LNCaP clone FGC (cell line): ENCODE measurements around the gene TRAF2.
A peak's percentile ranks its signal among the peaks of the same experiment; 100 is the strongest.

Experiments used
- DNase-seq: peaks from one replicate; pipeline ENCODE4 v3.0.0-alpha.2; 2011; ENCODE audit warnings: low read depth
- H3K4me3 ChIP-seq: 2 replicates; pipeline ENCODE4 v1.5.1; 2011; ENCODE audit warnings: mild to moderate bottlenecking, low read depth, low read length, control low read depth
- TF ChIP-seq, protein P1 (sequence below): IDR thresholded peaks from 2 replicates; pipeline ENCODE4 v1.5.1; 2012; ENCODE audit warnings: mild to moderate bottlenecking; ENCODE audit not compliant: control insufficient read depth, insufficient read depth; ENCODE audit errors: extremely low read depth

The TRAF2 gene

DNA sequence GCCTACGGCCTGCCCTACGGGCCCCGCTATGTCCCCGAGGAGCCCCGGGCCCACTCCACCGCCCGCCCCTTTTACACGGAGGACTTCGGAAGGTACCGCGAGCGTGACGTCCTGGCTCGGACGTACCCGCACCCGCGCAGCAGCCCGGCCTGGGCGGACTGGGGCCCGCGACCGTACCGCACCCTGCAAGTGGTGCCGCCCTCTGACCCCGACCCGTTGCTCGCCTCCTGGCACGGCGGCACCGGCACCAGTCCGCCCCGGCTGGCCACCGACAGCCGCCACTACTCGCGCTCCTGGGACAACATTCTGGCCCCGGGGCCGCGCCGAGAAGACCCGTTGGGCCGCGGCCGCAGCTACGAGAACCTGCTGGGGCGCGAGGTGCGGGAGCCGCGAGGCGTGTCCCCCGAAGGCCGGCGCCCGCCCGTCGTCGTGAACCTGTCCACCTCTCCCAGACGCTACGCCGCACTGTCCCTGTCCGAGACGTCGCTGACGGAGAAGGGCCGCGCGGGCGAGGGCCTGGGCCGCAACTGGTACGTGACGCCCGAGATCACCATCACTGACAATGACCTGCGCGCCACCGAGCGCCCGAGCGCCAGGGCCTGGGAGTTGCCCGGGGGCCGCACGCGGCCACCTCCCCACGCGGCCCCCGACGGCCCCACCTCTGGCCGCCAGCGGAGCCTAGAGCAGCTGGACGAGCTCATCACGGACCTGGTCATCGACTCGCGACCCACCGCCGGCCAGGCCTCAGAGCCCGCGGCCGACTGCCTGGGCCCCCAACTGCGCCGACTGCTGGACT is 40.7 kb upstream of the TRAF2 start:
- DNase-seq, result no peak
- TF ChIP-seq, protein P1, sequence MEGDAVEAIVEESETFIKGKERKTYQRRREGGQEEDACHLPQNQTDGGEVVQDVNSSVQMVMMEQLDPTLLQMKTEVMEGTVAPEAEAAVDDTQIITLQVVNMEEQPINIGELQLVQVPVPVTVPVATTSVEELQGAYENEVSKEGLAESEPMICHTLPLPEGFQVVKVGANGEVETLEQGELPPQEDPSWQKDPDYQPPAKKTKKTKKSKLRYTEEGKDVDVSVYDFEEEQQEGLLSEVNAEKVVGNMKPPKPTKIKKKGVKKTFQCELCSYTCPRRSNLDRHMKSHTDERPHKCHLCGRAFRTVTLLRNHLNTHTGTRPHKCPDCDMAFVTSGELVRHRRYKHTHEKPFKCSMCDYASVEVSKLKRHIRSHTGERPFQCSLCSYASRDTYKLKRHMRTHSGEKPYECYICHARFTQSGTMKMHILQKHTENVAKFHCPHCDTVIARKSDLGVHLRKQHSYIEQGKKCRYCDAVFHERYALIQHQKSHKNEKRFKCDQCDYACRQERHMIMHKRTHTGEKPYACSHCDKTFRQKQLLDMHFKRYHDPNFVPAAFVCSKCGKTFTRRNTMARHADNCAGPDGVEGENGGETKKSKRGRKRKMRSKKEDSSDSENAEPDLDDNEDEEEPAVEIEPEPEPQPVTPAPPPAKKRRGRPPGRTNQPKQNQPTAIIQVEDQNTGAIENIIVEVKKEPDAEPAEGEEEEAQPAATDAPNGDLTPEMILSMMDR, result no peak
- H3K4me3 ChIP-seq, result no peak overlapping the region

DNA sequence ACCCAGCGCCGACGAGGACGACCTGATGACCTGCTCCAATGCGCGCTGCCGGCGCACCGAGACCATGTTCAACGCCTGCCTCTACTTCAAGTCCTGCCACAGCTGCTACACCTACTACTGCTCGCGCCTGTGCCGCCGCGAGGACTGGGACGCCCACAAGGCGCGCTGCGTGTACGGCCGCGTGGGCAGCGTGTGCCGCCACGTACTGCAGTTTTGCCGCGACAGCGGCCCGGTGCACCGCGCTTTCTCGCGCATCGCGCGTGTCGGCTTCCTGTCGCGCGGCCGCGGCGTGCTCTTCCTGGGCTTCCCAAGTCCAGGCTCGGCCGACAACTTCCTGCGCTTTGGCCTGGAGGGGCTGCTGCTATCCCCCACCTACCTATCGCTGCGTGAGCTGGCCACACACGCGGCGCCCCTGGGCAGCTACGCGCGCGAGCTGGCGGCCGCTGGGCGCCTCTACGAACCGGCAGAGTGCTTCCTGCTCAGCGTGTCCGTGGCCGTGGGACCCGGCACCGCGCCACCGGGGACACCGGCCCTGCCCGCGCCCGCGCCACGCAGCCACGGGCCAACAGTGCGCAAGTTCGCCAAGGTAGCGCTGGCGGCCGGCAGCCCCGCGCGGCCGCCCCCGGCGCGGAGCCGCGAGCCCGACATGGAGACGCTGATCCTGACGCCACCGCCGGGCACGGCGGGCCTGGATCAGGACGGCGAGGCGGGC is 39.8 kb upstream of the TRAF2 start:
- H3K4me3 ChIP-seq, result no peak overlapping the region
- TF ChIP-seq, protein P1, result no peak
- no peak for DNase-seq

- H3K4me3 ChIP-seq, result peak overlapping the region; percentile 99
- TF ChIP-seq, protein P1, result no peak
- no peak for DNase-seq
These were observed 39.1 kb upstream of the TRAF2 start for GRCh38 chr9:136847088-136847825.

- TF ChIP-seq, protein P1, result no peak
- peak overlapping the region; percentile 99 for H3K4me3 ChIP-seq
- peak; percentile 58 for DNase-seq
These were observed 38.4 kb upstream of the TRAF2 start for GRCh38 chr9:136847826-136848392.

DNA sequence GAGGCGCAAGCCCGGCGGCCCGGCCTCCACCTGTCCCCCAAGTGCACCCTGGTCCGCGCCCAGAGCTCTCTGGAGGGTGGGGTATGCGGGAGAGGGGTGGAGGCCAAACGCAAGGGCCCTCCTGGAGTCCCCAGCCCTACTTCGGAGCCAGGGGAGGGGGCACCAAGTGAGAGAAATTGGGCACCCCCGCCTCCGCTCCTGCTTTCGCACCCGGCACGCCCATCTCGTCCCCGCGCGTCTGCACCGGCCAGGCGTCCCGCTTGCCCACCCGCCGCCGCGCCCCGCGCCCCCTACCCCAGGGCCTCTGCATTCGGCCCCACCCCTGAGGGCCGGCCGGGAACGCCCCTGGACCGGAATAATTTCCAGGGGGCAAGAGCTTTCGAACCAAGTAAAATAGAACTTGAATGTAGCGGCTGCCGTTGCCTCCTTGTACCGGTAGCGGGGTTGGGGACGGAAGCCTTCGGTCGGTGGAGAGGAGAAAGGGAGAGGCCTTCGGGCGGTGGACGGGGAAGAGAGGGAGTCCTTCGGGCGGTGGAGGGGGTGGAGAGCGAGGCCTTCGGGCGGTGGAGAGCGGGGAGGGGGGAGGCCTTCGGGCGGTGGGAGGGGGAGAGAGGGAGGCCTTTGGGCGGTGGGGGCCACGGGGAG is 37.8 kb upstream of the TRAF2 start:
- peak overlapping the region; percentile 99 for H3K4me3 ChIP-seq
- TF ChIP-seq, protein P1, result no peak
- no peak for DNase-seq

DNA sequence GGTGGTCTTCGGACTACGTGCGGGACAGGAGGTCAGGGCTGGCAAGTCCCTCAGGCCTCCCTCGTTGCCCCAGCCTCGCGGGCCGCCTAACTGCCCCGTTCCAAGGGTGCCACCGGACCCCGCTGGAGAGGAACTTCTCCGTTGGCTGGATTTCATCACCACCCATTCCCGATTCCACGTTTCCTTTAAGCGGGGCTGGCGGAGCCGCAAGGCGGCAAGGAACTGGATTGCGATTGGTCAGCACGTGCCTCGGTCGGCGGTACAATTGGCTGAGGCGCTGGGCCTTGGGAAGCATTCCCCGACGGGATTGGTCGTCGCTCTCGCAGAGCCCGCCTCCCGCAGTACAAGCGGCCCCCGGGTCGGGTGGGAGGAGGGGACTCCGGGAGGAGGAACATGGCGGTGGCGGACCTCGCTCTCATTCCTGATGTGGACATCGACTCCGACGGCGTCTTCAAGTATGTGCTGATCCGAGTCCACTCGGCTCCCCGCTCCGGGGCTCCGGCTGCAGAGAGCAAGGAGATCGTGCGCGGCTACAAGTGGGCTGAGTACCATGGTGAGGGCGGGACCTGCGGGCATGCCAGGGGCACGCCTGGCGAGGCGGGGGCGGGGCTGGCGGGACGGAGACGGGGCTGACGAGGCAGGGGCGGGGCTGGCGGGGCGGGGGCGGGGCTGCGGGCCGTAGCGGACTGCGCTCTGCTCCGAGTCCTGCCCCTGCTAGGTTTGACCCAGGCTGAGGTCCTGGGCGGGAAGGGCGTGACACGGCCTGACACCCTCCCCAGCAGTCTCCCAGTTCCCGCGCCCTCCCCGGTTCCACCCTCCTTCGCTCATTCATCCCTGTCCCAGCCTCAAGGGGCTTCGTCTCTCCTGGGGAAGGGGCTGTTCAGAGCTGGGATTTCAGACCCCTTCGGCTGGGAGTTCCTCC is 37.0 kb upstream of the TRAF2 start, which contains the start of gene PHPT1:
Gene PHPT1, plus strand, starts transcription at position 372 of the 922 bp plus-strand sequence. Its CDS starts 22 bp downstream, at position 394.
- DNase-seq, result peak; percentile 97
- TF ChIP-seq, protein P1, result no peak
- peak within 1 kb of the TSS; percentile 99 for H3K4me3 ChIP-seq
